IPS-18a (cell line): ENCODE measurements around the gene ARL4A.

Experiments used
- H3K27ac ChIP-seq: one replicate; pipeline ENCODE4 v1.5.1; 2013; ENCODE audit warnings: low read length
- H3K27me3 ChIP-seq: one replicate; pipeline ENCODE4 v1.6.1; 2013; ENCODE audit warnings: mild to moderate bottlenecking, low read length; ENCODE audit not compliant: control insufficient read depth, insufficient read depth
- H3K36me3 ChIP-seq: one replicate; pipeline ENCODE4 v1.6.1; 2013; ENCODE audit warnings: low read depth, low read length; ENCODE audit not compliant: control insufficient read depth
- H3K4me1 ChIP-seq: one replicate; pipeline ENCODE4 v1.6.1; 2013; ENCODE audit warnings: low read depth, low read length; ENCODE audit not compliant: control insufficient read depth
- H3K4me3 ChIP-seq: one replicate; pipeline ENCODE4 v1.5.1; 2013; ENCODE audit warnings: low read length
- H3K9ac ChIP-seq: one replicate; pipeline ENCODE4 v1.6.1; 2013; ENCODE audit warnings: mild to moderate bottlenecking, low read length, moderate library complexity
- H3K9me3 ChIP-seq: one replicate; pipeline ENCODE4 v1.6.1; 2013; ENCODE audit warnings: low read depth, low read length; ENCODE audit not compliant: control insufficient read depth

The ARL4A gene

DNA sequence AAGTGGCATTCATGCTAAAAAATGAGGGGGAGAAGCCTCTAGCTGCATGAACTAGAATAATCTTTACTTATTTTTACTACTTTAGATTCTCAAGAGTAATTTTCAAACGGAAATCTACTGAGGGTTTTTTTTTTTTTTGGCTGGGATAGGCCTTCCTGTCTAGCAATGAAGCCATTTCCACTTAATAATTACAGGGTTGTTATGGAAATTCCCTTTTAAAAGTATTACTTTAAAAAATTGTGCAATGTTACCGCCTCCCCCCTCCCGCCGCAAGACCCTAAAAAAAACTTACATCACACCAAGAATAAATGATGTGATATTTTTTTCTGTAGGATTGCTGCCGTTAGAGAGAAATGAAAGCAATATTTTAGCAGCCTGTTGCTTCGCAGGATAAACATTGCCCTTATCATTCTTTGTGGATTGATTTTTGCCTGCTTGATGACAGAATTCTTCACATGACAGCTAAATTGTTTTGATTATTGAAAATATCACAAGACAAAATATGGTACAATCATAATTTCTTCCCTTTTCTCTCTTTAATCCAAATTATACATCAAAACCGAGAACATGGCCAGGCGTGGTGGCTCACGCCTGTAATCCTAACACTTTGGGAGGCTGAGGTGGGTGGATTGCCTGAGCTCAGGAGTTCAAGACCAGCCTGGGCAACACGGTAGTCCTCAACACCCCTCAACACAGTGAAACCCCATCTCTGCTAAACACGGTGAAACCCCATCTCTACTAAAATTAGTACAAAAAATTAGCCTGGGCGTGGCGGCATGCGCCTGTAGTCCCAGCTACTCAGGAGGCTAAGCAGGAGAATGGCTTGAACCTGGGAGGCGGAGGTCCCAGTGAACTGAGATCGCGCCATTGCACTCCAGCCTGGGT lies 32.8 kb downstream of the ARL4A start:
- H3K9me3 ChIP-seq = no peaks in the 10 kb centered on the region
- no peak overlapping the region for H3K9ac ChIP-seq
- H3K27me3 ChIP-seq = peaks cover 10% of the 10 kb centered on the region
- no peaks in the 10 kb centered on the region for H3K36me3 ChIP-seq
- H3K27ac ChIP-seq = no peak overlapping the region
- H3K4me3 ChIP-seq = no peak overlapping the region
- peaks cover 40% of the 10 kb centered on the region for H3K4me1 ChIP-seq

DNA sequence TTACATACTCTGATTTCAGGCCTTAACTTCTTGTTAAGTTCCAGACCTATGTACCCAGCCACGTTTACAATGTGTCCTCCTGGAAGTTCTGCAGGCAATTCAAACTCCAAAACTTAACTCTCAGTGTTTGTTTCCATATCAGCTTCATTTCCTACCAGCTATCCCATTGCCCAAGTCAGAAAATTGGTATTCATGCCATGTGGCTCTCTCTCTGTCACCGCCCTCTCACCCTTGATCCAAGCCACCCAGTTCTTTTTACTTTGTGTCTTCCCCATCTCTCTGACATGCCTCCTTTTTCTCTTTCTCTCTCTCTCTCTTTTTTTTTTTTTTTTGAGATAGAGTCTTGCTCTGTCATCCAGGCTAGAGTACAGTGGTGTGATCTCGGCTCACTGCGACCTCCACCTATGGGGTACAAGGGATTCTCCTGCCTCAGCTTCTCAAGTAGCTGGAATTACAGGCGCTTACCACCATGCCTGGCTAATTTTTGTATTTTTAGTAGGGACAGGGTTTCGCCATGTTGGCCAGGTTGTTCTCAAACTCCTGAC lies 33.9 kb downstream of the ARL4A start:
- no peak overlapping the region for H3K9ac ChIP-seq
- H3K4me1 ChIP-seq = peaks cover 30% of the 10 kb centered on the region
- H3K27ac ChIP-seq = no peak overlapping the region
- no peak overlapping the region for H3K4me3 ChIP-seq
- H3K27me3 ChIP-seq = peaks cover 8% of the 10 kb centered on the region
- H3K36me3 ChIP-seq = no peaks in the 10 kb centered on the region
- no peaks in the 10 kb centered on the region for H3K9me3 ChIP-seq

DNA sequence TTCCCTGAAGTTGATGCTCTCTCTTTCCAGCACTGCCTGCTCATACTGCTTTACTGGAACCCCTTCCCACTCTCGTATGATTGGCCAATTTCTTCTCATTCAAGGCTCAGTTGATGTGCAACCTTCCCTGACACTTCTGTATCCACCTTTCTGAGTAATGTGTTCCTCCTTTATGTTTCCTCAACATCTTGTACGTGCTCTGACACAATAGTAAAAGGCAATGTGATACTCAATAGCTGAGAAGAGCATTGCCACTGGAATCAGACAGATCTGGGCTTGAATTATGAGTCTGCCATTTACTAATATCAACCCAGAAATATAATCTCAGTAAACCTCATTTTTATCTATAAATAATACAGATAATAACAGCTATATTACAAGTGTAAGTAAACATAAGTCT lies 34.7 kb downstream of the ARL4A start:
- Histone ChIP-seq H3K27me3 (peaks cover 2% of the 10 kb centered on the region), H3K36me3 (no peaks in the 10 kb centered on the region), H3K9me3 (no peaks in the 10 kb centered on the region), H3K4me1 (peaks cover 26% of the 10 kb centered on the region), H3K4me3 (no peak overlapping the region), H3K27ac (no peak overlapping the region), H3K9ac (no peak overlapping the region)

- Histone ChIP-seq H3K4me3 (no peak overlapping the region), H3K27ac (no peak overlapping the region), H3K27me3 (no peaks in the 10 kb centered on the region), H3K9me3 (no peaks in the 10 kb centered on the region), H3K4me1 (peaks cover 33% of the 10 kb centered on the region), H3K36me3 (no peaks in the 10 kb centered on the region), H3K9ac (peak overlapping the region; percentile 16)
Observed at GRCh38 chr7:12722636-12723605, 35.5 kb downstream of the ARL4A start.

- no peak overlapping the region for H3K4me3 ChIP-seq
- H3K27me3 ChIP-seq = no peaks in the 10 kb centered on the region
- H3K4me1 ChIP-seq = peaks cover 45% of the 10 kb centered on the region
- no peak overlapping the region for H3K27ac ChIP-seq
- H3K9me3 ChIP-seq = no peaks in the 10 kb centered on the region
- no peak overlapping the region for H3K9ac ChIP-seq
- H3K36me3 ChIP-seq = no peaks in the 10 kb centered on the region
Observed at GRCh38 chr7:12725575-12726316, 38.3 kb downstream of the ARL4A start.

- Histone ChIP-seq H3K36me3 (no peaks in the 10 kb centered on the region), H3K27ac (no peak overlapping the region), H3K9ac (no peak overlapping the region), H3K4me1 (peaks cover 55% of the 10 kb centered on the region), H3K27me3 (no peaks in the 10 kb centered on the region), H3K9me3 (no peaks in the 10 kb centered on the region), H3K4me3 (no peak overlapping the region)
Observed at GRCh38 chr7:12726908-12727307, 39.5 kb downstream of the ARL4A start.

DNA sequence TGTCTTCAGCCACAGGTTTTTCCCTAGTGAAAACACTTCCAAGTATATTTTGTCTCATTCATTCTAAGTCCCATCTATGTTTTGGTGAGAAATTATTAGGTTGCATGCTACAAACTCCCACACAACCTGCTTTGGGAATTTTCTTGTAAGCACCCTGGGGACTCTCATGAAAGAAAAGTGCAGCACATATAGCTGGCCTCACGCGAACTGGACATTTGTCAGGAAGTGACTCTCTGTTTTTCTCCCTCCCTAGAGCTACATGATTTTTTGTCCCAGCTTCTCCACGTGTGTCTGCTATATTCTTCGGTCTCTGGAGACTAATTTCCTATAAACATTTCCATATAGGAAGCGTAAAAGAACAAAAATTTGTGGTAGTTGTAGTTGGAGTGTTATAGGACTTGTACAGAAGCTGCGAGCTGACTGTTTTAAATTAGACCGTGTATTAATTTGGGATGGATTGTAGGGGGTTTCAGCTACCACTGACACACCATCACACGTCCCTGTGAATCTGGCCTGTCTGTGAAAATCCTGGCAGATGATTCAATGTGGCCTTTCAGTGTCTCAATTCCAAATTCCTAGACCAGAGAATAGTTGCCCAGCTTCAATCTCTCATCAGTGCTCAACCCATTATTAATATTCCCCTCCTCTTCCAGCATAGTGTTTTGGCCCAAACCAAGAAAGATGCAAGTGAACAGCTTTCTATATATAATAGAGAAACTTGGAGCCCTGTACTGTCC lies 40.2 kb downstream of the ARL4A start:
- no peaks in the 10 kb centered on the region for H3K36me3 ChIP-seq
- H3K9me3 ChIP-seq = no peaks in the 10 kb centered on the region
- H3K27ac ChIP-seq = no peak overlapping the region
- H3K27me3 ChIP-seq = no peaks in the 10 kb centered on the region
- H3K4me1 ChIP-seq = peaks cover 50% of the 10 kb centered on the region
- no peak overlapping the region for H3K4me3 ChIP-seq
- H3K9ac ChIP-seq = no peak overlapping the region

DNA sequence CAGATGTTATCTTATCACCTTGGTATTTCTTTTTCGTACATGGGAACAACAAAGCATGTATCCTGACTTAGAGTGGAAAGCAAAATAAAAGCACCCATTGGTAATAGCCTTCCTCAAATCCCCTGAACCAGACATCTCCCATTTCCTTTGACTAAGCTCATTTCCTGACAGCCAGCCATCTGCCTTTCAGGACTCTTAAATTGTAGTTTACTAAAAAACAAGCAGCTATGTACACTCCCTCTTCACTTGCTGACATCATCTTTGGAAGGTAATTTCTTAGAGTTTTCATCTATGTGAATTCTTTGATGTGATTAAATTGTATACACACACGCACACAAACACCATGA lies 40.7 kb downstream of the ARL4A start:
- no peak overlapping the region for H3K4me3 ChIP-seq
- no peak overlapping the region for H3K9ac ChIP-seq
- peaks cover 45% of the 10 kb centered on the region for H3K4me1 ChIP-seq
- H3K27ac ChIP-seq = no peak overlapping the region
- no peaks in the 10 kb centered on the region for H3K27me3 ChIP-seq
- H3K36me3 ChIP-seq = no peaks in the 10 kb centered on the region
- no peaks in the 10 kb centered on the region for H3K9me3 ChIP-seq

DNA sequence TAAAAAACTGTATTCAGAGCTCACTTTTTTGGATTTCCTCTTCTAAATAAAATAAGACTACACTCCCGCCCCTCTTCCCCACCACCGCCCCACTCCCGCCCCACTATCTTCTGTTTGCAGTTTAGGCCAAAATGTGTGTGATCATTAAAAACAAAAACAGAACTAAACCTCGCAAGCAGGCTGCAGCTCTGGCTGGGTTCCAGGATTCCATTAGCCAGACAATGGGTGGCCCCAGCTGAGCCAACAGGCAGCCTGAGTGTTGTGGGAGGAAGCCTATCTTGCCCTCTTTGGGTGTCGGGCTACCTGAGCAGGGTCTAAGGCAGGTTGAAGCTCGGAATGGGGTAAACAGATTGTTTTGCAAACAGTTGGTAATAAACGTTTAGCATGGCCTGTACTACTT lies 41.7 kb downstream of the ARL4A start:
- peaks cover 41% of the 10 kb centered on the region for H3K4me1 ChIP-seq
- H3K9me3 ChIP-seq = no peaks in the 10 kb centered on the region
- no peak overlapping the region for H3K4me3 ChIP-seq
- no peak overlapping the region for H3K9ac ChIP-seq
- no peak overlapping the region for H3K27ac ChIP-seq
- H3K36me3 ChIP-seq = no peaks in the 10 kb centered on the region
- H3K27me3 ChIP-seq = no peaks in the 10 kb centered on the region

- Histone ChIP-seq H3K27ac (no peak overlapping the region), H3K4me3 (no peak overlapping the region), H3K4me1 (peaks cover 41% of the 10 kb centered on the region), H3K36me3 (no peaks in the 10 kb centered on the region), H3K9me3 (no peaks in the 10 kb centered on the region), H3K27me3 (no peaks in the 10 kb centered on the region), H3K9ac (no peak overlapping the region)
Observed at GRCh38 chr7:12730523-12730922, 43.1 kb downstream of the ARL4A start.
